Sigmoid colon (tissue), 7 donors: ENCODE data around the gene MGA. TPM values are rescaled to one million over a fixed set of nuclear protein-coding genes. Genes with fewer than 3 reads are reported as not detected.

Experiments
- DNase-seq: peaks from one replicate; pipeline ENCODE4 v3.0.0-alpha.2; 2019
- H3K27ac ChIP-seq, 4 donors: fragments of 200-600 bp; sonication (generic); one replicate each; pipeline ENCODE4 v1.5.1; 2016 to 2019; ENCODE audit warnings: mild to moderate bottlenecking in 1 of 4
- H3K27me3 ChIP-seq, 3 donors: fragments of 200-600 bp; sonication (generic); one replicate each; pipeline ENCODE4 v1.5.1; 2019; ENCODE audit warnings: mild to moderate bottlenecking in 1 of 3
- H3K36me3 ChIP-seq, 4 donors: fragments of 200-600 bp; sonication (generic); one replicate each; pipeline ENCODE4 v1.5.1; 2016 to 2019
- H3K4me1 ChIP-seq, 4 donors: fragments of 200-600 bp; sonication (generic); one replicate each; pipeline ENCODE4 v1.5.1; 2017 to 2019
- H3K4me3 ChIP-seq, 4 donors: fragments of 200-600 bp; sonication (generic); one replicate each; pipeline ENCODE4 v1.5.1; 2017 to 2019; ENCODE audit warnings: mild to moderate bottlenecking in 2 of 4, moderate library complexity in 1 of 4
- H3K9me3 ChIP-seq, 4 donors: fragments of 200-600 bp in 3 of 4; sonication (generic) in 3 of 4; one replicate each; pipeline versions ENCODE4 v1.5.1 to v1.6.1; 2013 to 2019
- EP300 ChIP-seq, 4 donors: sonication (generic); formaldehyde crosslinking; IDR thresholded peaks; one replicate each; pipeline ENCODE4 v1.6.1; 2017; ENCODE audit warnings: antibody characterized with exemption in 4 of 4
- POLR2A ChIP-seq, 2 donors: fragments of 450-650 bp; IDR thresholded peaks; one replicate each; pipeline ENCODE4 v1.6.1; 2016; ENCODE audit warnings: antibody characterized with exemption in 2 of 2, mild to moderate bottlenecking in 2 of 2, moderate library complexity in 2 of 2
- POLR2AphosphoS5 ChIP-seq, 4 donors: sonication (generic); formaldehyde crosslinking; IDR thresholded peaks; one replicate each; pipeline ENCODE4 v1.6.1; 2017; ENCODE audit warnings: antibody characterized with exemption in 4 of 4
- WGBS, 2 donors: extraction: QIAGEN DNeasy Blood & Tissue Kit; methylation state at CpG; one replicate each; pipeline ENCODE4 v1.1.7; 2013; 5-methylcytosine and 5-hydroxymethylcytosine counted together
- intact Hi-C: fragments of 100-400 bp; cut with DNase I; formaldehyde crosslinking; loops from one replicate; pipeline ENCODE4 v1.15.1; 2023
- polyA plus RNA-seq, 3 donors: library from polyadenylated mRNA; stranded (reverse); fragments of 200-250 nt; gene quantifications; one replicate each; pipeline ENCODE4 v1.2.3, GENCODE V29; 2013
- total RNA-seq, 4 donors: library from RNA; depleted of rRNA; stranded (reverse); fragments of >200 nt; gene quantifications; one replicate each; pipeline ENCODE4 v1.1.0, GENCODE V29; 2016
- TF ChIP-seq, protein P1 (sequence below), 4 experiments: fragments of 450-650 bp in 3 of 4; fragments of 200-600 bp in 1 of 4; IDR thresholded peaks; one replicate each; pipeline ENCODE4 v1.5.1; 2016 to 2019; ENCODE audit warnings: antibody characterized with exemption in 4 of 4, mild to moderate bottlenecking in 3 of 4, moderate library complexity in 2 of 4
- donor health status: healthy with polysubstance abuse.
- donor health status: Bipolar disorder and iron deficiency.
- donor health status: healthy.

The MGA gene
- total and polyA plus RNA-seq, 7 donors = 1.4 to 64.8 (median 36.0) TPM

DNA sequence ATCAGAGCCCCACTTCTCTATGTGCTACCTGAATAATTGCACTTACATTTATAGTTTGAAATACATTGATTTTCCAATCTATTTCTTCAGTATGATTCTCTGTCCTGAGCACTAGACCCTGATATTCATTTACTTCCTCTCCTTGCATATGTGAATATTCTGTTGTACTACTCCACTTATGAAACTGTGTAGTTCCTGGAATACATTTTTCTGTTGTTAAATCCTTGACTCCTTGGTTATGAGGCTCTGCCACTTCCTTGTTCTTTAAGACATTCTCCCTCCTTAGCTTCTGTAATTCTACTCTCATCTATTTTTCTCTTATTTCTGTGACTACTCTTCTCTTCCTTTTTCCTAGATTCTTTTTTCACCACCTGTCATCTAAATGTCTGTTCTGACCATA lies 12.9 kb upstream of the MGA start:
- no peak for DNase-seq
- intact Hi-C loops = no loop called here
- no peak overlapping the region for H3K4me3 ChIP-seq
- H3K9me3 ChIP-seq = no peaks in the 10 kb centered on the region
- H3K36me3 ChIP-seq = no peaks in the 10 kb centered on the region
- H3K4me1 ChIP-seq = no peaks in the 10 kb centered on the region
- TF ChIP-seq POLR2A (IDR thresholded peaks at IDR 0.05) = no peak
- no peaks in the 10 kb centered on the region for H3K27me3 ChIP-seq
- no peak overlapping the region for H3K27ac ChIP-seq

DNA sequence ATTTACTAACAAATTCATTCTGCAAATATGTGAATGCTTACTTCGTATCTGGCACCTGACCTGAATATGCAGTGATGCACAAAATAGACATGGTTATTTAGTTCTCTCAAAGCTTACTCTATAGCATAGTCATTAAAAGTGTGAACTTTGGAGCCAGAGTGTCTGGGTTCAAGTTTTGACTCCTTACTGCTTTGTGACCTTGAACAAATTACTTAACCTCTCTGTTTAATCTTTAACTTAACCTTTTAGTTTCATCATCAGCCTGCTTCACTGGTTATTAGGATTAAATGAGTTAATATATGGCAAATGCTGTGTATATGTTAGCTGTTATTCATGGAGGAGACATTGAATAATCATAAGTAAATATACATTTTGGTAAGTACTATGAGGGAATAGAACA lies 12.1 kb upstream of the MGA start:
- H3K9me3 ChIP-seq = no peaks in the 10 kb centered on the region
- no peak for TF ChIP-seq POLR2AphosphoS5 (IDR thresholded peaks at IDR 0.05)
- TF ChIP-seq, protein P1, sequence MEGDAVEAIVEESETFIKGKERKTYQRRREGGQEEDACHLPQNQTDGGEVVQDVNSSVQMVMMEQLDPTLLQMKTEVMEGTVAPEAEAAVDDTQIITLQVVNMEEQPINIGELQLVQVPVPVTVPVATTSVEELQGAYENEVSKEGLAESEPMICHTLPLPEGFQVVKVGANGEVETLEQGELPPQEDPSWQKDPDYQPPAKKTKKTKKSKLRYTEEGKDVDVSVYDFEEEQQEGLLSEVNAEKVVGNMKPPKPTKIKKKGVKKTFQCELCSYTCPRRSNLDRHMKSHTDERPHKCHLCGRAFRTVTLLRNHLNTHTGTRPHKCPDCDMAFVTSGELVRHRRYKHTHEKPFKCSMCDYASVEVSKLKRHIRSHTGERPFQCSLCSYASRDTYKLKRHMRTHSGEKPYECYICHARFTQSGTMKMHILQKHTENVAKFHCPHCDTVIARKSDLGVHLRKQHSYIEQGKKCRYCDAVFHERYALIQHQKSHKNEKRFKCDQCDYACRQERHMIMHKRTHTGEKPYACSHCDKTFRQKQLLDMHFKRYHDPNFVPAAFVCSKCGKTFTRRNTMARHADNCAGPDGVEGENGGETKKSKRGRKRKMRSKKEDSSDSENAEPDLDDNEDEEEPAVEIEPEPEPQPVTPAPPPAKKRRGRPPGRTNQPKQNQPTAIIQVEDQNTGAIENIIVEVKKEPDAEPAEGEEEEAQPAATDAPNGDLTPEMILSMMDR (IDR thresholded peaks at IDR 0.05) = no peak
- no peak for TF ChIP-seq EP300 (IDR thresholded peaks at IDR 0.05)
- TF ChIP-seq POLR2A (IDR thresholded peaks at IDR 0.05) = no peak
- intact Hi-C loops = no loop called here
- DNase-seq = no peak
- WGBS, 2 donors = 71 to 84% methylated on average over 1 of the region's 1 CpG
- H3K27ac ChIP-seq = no peak overlapping the region
- H3K4me1 ChIP-seq = no peaks in the 10 kb centered on the region
- no peak overlapping the region for H3K4me3 ChIP-seq
- no peaks in the 10 kb centered on the region for H3K36me3 ChIP-seq
- H3K27me3 ChIP-seq = no peaks in the 10 kb centered on the region

DNA sequence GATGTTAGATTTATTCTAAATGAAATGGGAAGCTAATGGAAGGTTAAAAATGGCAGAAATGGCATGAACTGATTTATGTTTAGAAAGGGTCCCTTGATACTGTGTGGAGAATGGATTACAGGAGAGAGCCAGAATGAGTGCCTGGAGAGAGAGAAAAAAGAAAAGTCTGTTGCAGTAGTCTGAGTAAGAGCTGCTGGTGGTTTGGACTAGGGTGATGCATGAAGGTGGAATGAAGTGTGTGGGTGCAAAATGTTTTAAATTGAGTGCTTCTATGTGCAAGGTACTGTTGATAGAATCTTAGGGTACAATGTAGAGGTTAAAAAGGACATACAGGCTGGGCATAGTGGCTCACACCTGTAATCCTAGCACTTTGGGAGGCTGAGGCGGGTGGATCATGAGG lies 11.4 kb upstream of the MGA start:
- no peaks in the 10 kb centered on the region for H3K27me3 ChIP-seq
- no peaks in the 10 kb centered on the region for H3K36me3 ChIP-seq
- H3K4me1 ChIP-seq = no peaks in the 10 kb centered on the region
- WGBS, 2 donors = 90 to 98% methylated on average over 1 of the region's 1 CpG
- no peak for DNase-seq
- H3K9me3 ChIP-seq = no peaks in the 10 kb centered on the region
- H3K4me3 ChIP-seq = no peak overlapping the region
- intact Hi-C loops = no loop called here
- TF ChIP-seq POLR2AphosphoS5 (IDR thresholded peaks at IDR 0.05) = no peak
- no peak for TF ChIP-seq EP300 (IDR thresholded peaks at IDR 0.05)
- TF ChIP-seq, protein P1 (IDR thresholded peaks at IDR 0.05) = no peak
- TF ChIP-seq POLR2A (IDR thresholded peaks at IDR 0.05) = no peak
- H3K27ac ChIP-seq = no peak overlapping the region

DNA sequence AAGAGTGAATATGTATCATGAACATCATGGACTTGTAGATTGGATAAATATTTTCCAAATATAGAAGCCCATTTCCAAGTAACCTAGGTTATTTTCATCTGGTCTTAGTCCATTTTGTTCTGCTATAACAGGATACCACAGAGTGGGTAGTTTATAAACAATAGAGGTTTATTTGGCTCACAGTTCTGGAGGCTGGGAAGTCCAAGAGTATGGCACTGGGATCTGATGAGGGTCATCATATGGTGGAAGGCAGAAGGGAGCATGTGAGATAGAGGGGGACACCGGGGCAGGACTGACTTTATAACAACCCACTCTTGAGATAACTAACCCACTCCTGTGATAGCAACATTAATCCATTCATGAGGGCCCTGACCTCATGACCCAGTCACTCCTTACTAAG lies 9.4 kb upstream of the MGA start:
- Histone ChIP-seq H3K4me3 (no peak overlapping the region), H3K9me3 (no peaks in the 10 kb centered on the region), H3K27ac (no peak overlapping the region), H3K27me3 (no peaks in the 10 kb centered on the region), H3K36me3 (no peaks in the 10 kb centered on the region), H3K4me1 (no peaks in the 10 kb centered on the region)
- TF ChIP-seq, protein P1 (IDR thresholded peaks at IDR 0.05) = no peak
- TF ChIP-seq POLR2A (IDR thresholded peaks at IDR 0.05) = no peak
- TF ChIP-seq POLR2AphosphoS5 (IDR thresholded peaks at IDR 0.05) = no peak
- intact Hi-C loops = no loop called here
- no peak for DNase-seq
- 88 to 97% methylated on average over 1 of the region's 1 CpG for WGBS, 2 donors

DNA sequence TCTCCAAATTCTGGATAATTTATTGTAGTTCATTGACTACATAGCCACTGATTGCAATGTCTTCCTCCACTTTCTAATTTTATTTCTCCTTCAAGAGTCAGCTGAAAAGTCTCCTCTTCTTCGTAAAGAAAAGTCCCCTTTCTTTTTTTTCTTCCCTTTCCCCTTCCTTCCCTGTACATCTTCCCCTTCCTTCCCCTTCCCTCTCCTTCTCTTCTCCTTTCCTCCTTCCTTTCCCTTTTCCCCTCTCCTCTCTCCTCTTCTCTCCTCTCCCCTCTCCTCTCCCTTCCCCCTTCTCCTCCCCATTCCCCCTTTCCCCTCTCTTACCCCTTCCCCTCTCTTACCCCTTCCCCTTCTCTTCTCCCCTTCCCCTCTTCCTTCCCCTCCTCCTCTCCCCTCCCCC lies 8.8 kb upstream of the MGA start:
- H3K36me3 ChIP-seq = no peaks in the 10 kb centered on the region
- 89 to 92% methylated on average over 1 of the region's 1 CpG for WGBS, 2 donors
- H3K9me3 ChIP-seq = no peaks in the 10 kb centered on the region
- TF ChIP-seq, protein P1 (IDR thresholded peaks at IDR 0.05) = no peak
- TF ChIP-seq POLR2A (IDR thresholded peaks at IDR 0.05) (no peak), POLR2AphosphoS5 (IDR thresholded peaks at IDR 0.05) (no peak), EP300 (IDR thresholded peaks at IDR 0.05) (no peak)
- intact Hi-C loops = no loop called here
- H3K27ac ChIP-seq = no peak overlapping the region
- DNase-seq = no peak
- no peaks in the 10 kb centered on the region for H3K27me3 ChIP-seq
- H3K4me3 ChIP-seq = no peak overlapping the region
- no peaks in the 10 kb centered on the region for H3K4me1 ChIP-seq
